ENCODE measurements around the gene CBLN3.

DNA sequence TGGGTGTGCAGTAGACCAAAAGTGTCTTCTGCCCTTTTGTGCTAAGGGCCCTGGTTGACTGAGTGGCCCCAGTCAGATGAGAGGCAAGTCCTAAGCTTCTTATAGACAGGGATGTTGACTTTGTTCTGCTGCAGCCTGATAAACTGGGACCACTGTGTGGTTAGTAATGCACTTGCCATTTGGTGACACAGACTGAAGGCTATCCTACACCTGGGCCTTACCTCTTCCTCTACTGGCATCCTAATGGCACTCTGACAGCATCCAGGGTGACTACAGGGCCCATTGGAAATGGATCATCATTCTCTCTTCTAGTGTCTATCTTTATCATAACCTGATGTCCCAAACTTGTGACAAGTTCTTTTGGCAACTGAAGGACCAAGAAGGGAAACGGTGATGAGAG is 9.8 kb upstream of the CBLN3 start:
- TF ChIP-seq CTCF (IDR thresholded peaks at IDR 0.05) = no peak
- TF ChIP-seq POLR2AphosphoS5 (IDR thresholded peaks at IDR 0.05) = no peak
